GM19438 (cell line): Measurements from ENCODE around the gene RYR1.

Experiments
- ATAC-seq: cut with Tn5 transposase; IDR thresholded peaks from one replicate; pipeline ENCODE4 v1.9.1; 2021; ENCODE audit warnings: low read depth; ENCODE audit not compliant: unreplicated experiment

The RYR1 gene

DNA sequence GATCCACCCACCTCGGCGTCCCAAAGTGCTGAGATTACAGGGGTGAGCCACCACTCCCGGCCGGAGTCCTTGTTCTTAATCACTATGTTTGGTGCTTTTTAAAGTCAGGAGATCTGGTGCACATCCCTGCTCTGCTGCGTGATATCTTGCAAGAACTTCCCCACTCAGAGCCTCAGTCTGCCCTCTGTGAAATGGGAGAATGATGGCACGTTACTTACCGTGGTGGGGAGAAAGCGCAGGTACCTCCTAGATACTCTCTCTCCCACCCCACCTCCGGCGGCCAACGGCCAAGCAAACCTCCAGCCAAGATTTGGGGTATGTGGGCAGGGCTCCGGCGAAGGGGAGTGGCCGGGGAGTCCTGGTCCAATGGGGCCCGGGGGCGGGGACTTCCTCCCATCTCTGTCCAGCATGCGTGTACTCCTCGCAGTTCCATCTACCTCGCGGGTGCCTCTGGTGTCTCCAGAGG, at the start of gene RYR1:
Gene RYR1, plus strand, starts transcription at position 424 of the 466 bp plus-strand sequence. CDS start 139 bp downstream, outside the sequence.
- no peak for ATAC-seq

DNA sequence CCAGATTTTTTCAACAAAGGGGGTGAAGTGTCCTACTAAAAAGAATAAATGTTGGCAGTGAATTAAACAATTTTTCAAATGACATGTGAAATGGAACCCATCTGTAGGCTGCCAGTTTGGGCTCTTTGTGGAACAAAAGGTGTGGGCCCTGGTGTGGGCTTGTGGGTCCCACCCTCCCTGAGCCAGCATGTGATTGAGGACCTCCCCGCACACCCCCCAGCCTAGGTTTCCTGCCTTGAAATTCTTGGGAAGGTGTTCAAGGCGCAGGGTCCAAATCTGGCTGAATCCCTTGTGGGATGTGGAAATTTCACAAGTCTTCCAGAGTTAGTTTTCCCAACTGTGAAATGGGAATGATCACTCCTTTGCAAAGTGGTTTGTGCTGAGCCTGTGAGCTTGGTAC, 49.7 kb upstream of the RYR1 start:
- ATAC-seq = no peak

- ATAC-seq = no peak
Observed at GRCh38 chr19:38384209-38385027, 49.1 kb upstream of the RYR1 start.

- ATAC-seq = no peak
Observed at GRCh38 chr19:38385057-38385803, 48.3 kb upstream of the RYR1 start.

DNA sequence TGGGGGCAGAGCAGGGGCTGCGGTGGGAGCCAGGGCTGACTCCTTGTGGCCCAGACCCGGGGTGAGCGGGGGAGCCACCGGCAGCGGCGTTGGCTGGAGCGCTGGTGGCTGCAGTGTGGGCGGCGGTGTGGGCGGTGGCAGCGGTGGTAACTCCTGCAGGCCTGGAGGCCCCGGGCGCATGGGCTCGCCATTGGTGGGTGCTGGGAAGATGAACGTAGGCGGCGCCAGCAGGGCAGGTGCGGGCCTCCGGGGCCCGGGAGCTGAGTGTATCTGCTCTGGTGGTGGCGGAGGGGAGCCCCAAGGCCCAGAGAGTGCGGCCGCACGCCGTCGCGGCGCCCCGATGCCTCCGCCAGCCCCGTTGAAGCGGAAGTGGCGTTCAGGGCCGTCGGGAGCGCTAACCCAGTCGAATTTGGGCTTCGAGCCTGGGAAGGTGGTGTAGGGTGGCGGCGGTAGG, 47.7 kb upstream of the RYR1 start:
- no peak for ATAC-seq

- ATAC-seq = no peak
Observed at GRCh38 chr19:38386300-38386970, 47.1 kb upstream of the RYR1 start.

- ATAC-seq = no peak
Observed at GRCh38 chr19:38386971-38387549, 46.4 kb upstream of the RYR1 start.

GRCh38 chr19:38387550-38388348, 45.7 kb upstream of the RYR1 start, which contains the start of gene GGN:
GGN (minus strand) TSS chr19:38388034; CDS start chr19:38387261, 773 bp downstream.
- no peak for ATAC-seq

DNA sequence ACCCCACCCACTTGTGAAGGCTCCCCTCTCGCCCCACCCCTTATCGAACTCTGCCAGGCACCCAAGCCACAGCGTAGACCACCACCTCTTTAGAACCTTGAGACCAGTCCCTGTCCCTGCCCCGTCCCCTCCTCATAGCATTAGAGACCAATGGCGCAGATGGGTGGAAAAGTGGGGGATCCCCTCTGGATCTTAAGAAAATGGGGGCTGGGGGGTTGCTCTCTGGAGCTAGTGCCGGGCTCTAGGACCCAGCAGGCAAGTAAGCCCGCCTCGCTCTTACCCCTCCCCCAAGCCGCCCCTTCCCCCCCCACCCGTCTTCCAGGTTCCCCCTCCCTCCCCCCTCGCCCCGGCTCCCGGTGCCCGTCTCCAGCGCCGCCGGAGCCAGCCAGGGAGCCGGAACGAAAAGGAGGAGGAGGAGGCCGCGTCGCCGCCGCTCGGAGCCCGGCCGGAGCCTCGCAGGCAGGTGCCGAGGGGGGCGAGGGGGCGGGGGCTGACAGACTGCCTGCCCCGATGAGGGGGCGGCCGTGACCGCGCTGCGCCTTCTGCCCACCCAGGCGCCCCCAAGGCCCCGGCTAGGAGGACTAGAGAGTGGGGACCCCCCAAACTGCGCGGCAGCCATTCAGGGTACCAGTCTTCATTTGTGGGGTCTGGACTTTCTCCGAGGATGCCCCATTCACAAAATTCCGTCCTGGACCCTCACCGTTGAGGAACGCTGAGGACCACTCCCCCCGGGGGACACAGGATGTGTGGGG, 45.0 kb upstream of the RYR1 start, which contains the start of gene SPRED3:
Gene SPRED3, plus strand, starts transcription at position 349 of the 752 bp plus-strand sequence. CDS start 1,606 bp downstream, outside the sequence.
- ATAC-seq = no peak

DNA sequence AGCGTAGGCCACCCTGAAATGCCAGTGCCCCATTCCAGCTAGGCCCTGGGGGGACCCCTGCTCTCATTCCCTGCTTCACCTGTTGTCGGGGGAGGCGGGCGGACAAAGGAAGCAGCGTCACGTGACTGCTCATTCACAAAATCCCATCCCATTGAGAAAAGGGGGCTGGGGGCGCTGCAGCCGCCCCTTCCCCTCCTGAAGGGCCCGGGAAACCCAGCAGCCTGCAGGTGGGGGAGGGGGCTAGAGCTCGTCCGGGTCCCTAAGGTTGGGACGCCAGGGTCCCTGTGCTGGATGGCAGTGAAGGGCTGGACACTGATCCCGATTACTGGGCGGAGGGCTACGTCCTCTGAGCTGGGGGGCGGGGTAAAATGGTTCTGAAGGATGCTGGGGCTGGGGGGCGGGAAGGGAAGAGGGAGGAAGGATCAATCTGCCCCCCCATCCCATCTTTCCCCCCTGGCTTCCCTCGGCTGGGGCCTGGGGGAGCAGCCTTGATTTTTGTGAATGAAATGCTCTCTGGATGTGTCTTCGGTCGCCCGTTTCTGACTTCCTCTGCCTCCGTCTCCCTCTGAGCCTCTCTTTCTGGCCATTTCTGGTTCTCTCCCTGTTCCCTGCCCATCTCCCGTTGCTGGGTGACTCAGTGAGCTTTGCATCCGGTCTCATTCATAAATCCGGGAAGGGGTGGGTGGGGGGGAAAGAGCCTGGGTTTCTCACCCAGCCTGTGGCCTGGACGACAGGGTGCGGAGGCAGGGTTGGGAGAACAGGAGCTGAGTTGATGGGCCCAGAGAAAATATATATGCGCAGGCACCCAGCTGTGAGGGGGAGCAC, 44.2 kb upstream of the RYR1 start:
- ATAC-seq = no peak

DNA sequence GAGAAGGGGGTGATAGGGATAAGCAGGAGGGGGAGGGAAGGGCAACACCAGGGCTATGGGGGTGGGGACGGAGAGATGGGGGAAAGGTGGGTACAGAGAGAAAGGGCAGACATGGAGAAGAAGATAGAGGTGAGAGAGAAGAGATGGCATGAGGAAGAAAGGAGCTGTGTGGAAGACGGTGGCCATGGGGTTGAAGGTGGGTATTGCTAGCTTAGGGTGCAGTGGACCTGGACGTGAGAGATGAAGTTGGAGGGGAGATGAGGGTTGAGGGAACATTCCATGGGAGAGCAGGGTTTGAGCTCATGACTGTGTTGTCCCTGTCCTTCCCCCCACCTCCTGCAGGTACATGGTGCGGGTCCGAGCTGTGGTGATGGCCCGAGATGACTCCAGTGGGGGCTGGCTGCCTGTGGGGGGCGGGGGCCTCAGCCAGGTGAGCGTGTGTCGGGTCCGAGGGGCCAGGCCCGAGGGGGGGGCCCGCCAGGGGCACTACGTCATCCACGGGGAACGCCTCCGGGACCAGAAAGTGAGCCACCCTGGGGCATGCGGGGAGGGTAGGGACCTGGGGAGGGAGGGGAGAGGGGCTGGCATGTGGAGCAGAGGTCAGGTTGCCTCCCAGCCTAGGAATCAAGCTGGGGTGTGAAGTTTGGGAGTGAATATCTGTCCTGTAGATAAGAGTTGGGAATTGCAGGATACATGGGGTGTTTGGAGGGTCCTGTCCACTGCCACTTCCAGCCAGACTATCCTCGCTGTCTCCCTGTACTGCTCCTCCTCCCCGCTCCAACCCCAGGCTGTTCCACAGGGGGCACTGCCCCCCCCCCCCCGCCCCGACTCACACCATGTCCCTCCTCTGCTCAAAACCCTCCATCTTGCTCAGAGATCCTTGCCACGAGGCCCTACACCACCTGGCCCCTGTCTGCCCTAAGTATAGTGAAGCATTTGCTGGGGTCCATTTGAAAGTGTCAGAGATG, 43.2 kb upstream of the RYR1 start:
- no peak for ATAC-seq

GRCh38 chr19:38391911-38392464, 41.5 kb upstream of the RYR1 start:
- ATAC-seq = no peak

GRCh38 chr19:38392707-38393308, 40.7 kb upstream of the RYR1 start:
- no peak for ATAC-seq

DNA sequence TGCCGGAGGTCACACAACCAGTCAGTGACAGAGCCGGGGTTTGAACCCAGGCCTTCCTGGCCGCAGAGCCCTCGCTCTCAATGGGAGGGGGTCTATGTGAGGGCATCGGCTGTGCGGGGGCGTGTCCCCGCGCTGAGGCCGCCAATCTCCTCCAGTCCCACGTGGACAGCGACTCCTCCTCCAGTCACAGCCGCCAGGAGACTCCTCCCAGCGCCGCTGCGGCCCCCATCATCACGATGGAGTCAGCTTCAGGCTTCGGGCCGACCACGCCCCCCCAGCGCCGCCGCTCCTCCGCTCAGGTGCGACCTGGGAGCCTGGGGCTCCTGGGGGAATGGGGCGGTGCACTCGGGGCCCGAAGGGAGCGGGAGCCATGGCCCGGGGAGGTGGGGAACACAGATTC, 39.0 kb upstream of the RYR1 start:
- no peak for ATAC-seq

- ATAC-seq = no peak
Observed at GRCh38 chr19:38395381-38396114, 37.9 kb upstream of the RYR1 start.

DNA sequence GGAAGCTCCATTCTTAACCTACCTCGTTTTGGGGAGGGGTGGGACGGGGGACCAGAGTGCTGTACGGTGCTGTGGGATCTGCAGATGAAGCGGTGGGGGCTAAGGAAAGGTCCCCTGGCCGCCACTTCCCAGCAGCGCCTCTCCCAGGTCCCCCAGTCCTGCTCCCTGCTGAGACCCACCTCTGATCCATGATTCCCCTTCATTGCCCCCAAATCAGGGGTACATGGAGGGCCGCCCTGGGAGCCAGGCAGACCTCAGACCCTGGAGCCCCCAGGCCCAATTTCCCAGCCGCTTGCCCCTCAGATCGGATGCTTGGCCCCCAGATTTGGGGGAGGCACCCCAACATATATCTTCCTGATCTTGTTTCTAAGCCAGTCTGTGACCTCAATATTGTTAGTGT, 34.4 kb upstream of the RYR1 start:
- ATAC-seq = no peak
